Stimulated activated CD4-positive, alpha-beta T cell treated with anti-CD3 and anti-CD28 coated beads, Interleukin-2, amount 100 ng/mL, for 48 hours (primary cell): ENCODE measurements around the gene OR4E2.
"Not testable (repeated sequence)": the region's sequence is repeated elsewhere in the genome, so short reads cannot be mapped to it uniquely, and the experiment has no call there.

ENCODE experiments used
- DNase-seq, 2 donors: peaks; one replicate each; pipeline ENCODE4 v3.0.0-alpha.2; 2020

OR4E2 gene

GRCh38 chr14:21653331-21653885 lies at the start of gene OR4E2:
TSS of gene OR4E2 (plus strand) at chr14:21653835. CDS start at chr14:21665083, 11,248 bp downstream.
- no peak for DNase-seq

- DNase-seq = no peak
Measured at GRCh38 chr14:21612324-21612723, 41.3 kb upstream of the OR4E2 start.

GRCh38 chr14:21614240-21614639 lies 39.4 kb upstream of the OR4E2 start:
- no peak for DNase-seq

GRCh38 chr14:21617614-21618013 lies 36.0 kb upstream of the OR4E2 start:
- DNase-seq = no peak

GRCh38 chr14:21626491-21627230 lies 27.0 kb upstream of the OR4E2 start:
- no peak for DNase-seq

GRCh38 chr14:21630503-21630902 lies 23.1 kb upstream of the OR4E2 start:
- DNase-seq = not testable (repeated sequence)

- no peak for DNase-seq
Measured at GRCh38 chr14:21631084-21631483, 22.6 kb upstream of the OR4E2 start.

GRCh38 chr14:21634840-21635239 lies 18.8 kb upstream of the OR4E2 start, which contains the start of gene OR10G2:
TSS of gene OR10G2 (minus strand) at chr14:21634940. CDS start at chr14:21634842, 98 bp downstream.
- DNase-seq = no peak

GRCh38 chr14:21642683-21643082 lies 11.0 kb upstream of the OR4E2 start:
- DNase-seq = no peak

- DNase-seq = no peak
Measured at GRCh38 chr14:21643407-21643806, 10.2 kb upstream of the OR4E2 start.

GRCh38 chr14:21647380-21647779 lies 6.3 kb upstream of the OR4E2 start:
- DNase-seq = no peak

GRCh38 chr14:21652209-21652808 lies 1.3 kb upstream of the OR4E2 start:
- DNase-seq = no peak

- no peak for DNase-seq
Measured at GRCh38 chr14:21654215-21654614, 580 bp downstream of the OR4E2 start.

- DNase-seq = no peak
Measured at GRCh38 chr14:21656980-21657379, 3.3 kb downstream of the OR4E2 start.

- no peak for DNase-seq
Measured at GRCh38 chr14:21668377-21668776, 14.7 kb downstream of the OR4E2 start.

GRCh38 chr14:21669284-21669683 lies 15.6 kb downstream of the OR4E2 start:
- DNase-seq = no peak

GRCh38 chr14:21671371-21671770 lies 17.7 kb downstream of the OR4E2 start:
- no peak for DNase-seq

GRCh38 chr14:21672116-21672515 lies 18.5 kb downstream of the OR4E2 start:
- DNase-seq = no peak

GRCh38 chr14:21673718-21674117 lies 20.1 kb downstream of the OR4E2 start, which contains the start of gene OR4E1:
TSS of gene OR4E1 (minus strand) at chr14:21673818. CDS start at chr14:21670935, 2,883 bp downstream.
- no peak for DNase-seq

GRCh38 chr14:21675566-21675965 lies 21.9 kb downstream of the OR4E2 start:
- no peak for DNase-seq

- no peak for DNase-seq
Measured at GRCh38 chr14:21680072-21680471, 26.4 kb downstream of the OR4E2 start.

- DNase-seq = no peak
Measured at GRCh38 chr14:21686468-21686867, 32.8 kb downstream of the OR4E2 start.

GRCh38 chr14:21694425-21694824 lies 40.8 kb downstream of the OR4E2 start:
- DNase-seq = no peak

- DNase-seq = not testable (repeated sequence)
Measured at GRCh38 chr14:21697662-21698061, 44.0 kb downstream of the OR4E2 start.
